22Rv1 (cell line): ENCODE measurements around the gene ROMO1.
"Not testable (repeated sequence)": the region's sequence is repeated elsewhere in the genome, so short reads cannot be mapped to it uniquely, and the experiment has no call there.

ENCODE experiments used
- CTCF ChIP-seq: fragments of 450-650 bp; IDR thresholded peaks from 2 replicates; pipeline ENCODE4 v1.5.1; 2017; ENCODE audit warnings: mild to moderate bottlenecking
- ZFX ChIP-seq: fragments of 450-650 bp; IDR thresholded peaks from 2 replicates; pipeline ENCODE4 v1.6.1; 2017; ENCODE audit warnings: antibody characterized with exemption, borderline replicate concordance

- TF ChIP-seq CTCF, ZFX: not testable (repeated sequence)
Observed at GRCh38 chr20:35718321-35718720, 19.1 kb downstream of the ROMO1 start.
